ENCODE results near the gene CMTR1. TPM values are rescaled to one million over a fixed set of nuclear protein-coding genes. Genes with fewer than 3 reads are reported as not detected.

Gene CMTR1
- total and polyA plus RNA-seq, 2 donors from 2014 or later = 17.3 to 35.6 TPM

DNA sequence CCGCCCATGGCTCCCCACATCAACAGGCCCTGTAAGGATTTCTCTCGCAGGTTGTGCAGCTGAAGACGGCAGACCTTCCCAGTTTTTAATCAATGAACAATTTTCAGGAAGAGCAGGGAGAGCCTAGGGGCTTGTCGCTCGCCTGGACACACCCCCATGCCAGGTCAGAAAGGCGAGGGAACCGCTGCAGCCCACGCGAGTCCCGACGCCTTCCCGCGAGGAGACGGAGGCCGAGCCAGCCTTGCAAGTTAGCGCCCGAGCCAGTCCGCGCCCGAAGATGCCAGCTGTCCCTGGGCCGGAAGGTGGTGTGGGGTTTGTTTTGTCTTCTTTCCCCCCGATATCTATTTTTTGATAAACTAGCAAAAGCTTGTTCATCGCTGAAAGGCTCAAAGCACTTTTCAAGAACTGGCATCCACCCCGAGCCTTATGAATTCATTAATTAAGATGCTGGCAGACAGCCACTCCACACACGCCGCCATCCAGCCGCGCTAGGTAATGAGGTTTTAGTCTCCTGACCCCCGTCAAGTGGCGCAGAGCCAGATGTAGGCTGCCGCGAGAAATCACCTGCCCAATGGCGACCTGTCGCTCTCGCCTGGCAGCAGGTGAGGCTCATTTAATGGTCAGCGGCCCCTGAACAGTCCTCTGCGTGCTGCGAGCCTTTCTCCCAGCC is 60.1 kb downstream of the CMTR1 start:
- DNase-seq (peak in 2 of 5 donors; percentile 50 to 81), FAIRE-seq (no peak)
- intact Hi-C loops (cut with DNase I) = no loop called here
- H3K4me1 ChIP-seq (ENCODE audit: control insufficient read depth in 2 of 3, insufficient read depth in 2 of 3, low read depth in 1 of 3, low read length in 3 of 3) = peaks cover 0 to 2% (median 0%) of the 10 kb centered on the region in 3 donors
- no peak overlapping the region for H3K27ac ChIP-seq (ENCODE audit: low read depth in 2 of 2, low read length in 2 of 2)
- H3K9me3 ChIP-seq (ENCODE audit: control insufficient read depth in 2 of 3, insufficient read depth in 1 of 3, low read length in 3 of 3) = no peaks in the 10 kb centered on the region
- no peak overlapping the region for H3K4me3 ChIP-seq (ENCODE audit: low read length in 3 of 3)
- no peaks in the 10 kb centered on the region for H3K27me3 ChIP-seq (ENCODE audit: control insufficient read depth, insufficient read depth, low read length)
- TF ChIP-seq, protein P1, sequence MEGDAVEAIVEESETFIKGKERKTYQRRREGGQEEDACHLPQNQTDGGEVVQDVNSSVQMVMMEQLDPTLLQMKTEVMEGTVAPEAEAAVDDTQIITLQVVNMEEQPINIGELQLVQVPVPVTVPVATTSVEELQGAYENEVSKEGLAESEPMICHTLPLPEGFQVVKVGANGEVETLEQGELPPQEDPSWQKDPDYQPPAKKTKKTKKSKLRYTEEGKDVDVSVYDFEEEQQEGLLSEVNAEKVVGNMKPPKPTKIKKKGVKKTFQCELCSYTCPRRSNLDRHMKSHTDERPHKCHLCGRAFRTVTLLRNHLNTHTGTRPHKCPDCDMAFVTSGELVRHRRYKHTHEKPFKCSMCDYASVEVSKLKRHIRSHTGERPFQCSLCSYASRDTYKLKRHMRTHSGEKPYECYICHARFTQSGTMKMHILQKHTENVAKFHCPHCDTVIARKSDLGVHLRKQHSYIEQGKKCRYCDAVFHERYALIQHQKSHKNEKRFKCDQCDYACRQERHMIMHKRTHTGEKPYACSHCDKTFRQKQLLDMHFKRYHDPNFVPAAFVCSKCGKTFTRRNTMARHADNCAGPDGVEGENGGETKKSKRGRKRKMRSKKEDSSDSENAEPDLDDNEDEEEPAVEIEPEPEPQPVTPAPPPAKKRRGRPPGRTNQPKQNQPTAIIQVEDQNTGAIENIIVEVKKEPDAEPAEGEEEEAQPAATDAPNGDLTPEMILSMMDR (IDR thresholded peaks at IDR 0.05; ENCODE audit: borderline replicate concordance, extremely low read depth, insufficient read depth) = no peak
- no peaks in the 10 kb centered on the region for H3K36me3 ChIP-seq (ENCODE audit: control insufficient read depth in 2 of 3, insufficient read depth in 3 of 3, low read length in 3 of 3)
- no peak overlapping the region for H3K9ac ChIP-seq (ENCODE audit: low read length in 3 of 3)

DNA sequence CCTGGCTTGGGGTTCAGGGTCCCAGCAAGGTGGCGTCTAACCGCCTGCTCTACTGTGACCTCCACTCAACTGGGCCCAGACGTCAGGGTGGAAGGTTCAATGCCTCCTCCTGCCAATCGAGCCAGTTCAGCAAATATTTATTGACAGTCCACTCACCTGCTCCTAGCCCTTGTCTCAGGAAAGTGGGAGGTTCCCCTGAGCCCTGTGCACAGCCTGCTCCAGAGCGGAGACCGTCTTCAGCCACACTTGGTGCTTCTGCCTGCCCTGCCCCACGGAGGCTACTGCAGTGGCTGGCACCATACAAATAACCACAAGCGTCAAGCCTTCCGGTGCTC is 60.6 kb downstream of the CMTR1 start:
- TF ChIP-seq, protein P1 (IDR thresholded peaks at IDR 0.05; ENCODE audit: borderline replicate concordance, extremely low read depth, insufficient read depth) = no peak
- Histone ChIP-seq H3K9ac (ENCODE audit: low read length in 3 of 3) (no peak overlapping the region), H3K4me1 (ENCODE audit: control insufficient read depth in 2 of 3, insufficient read depth in 2 of 3, low read depth in 1 of 3, low read length in 3 of 3) (peaks cover 0 to 2% (median 0%) of the 10 kb centered on the region in 3 donors), H3K4me3 (ENCODE audit: low read length in 3 of 3) (no peak overlapping the region), H3K9me3 (ENCODE audit: control insufficient read depth in 2 of 3, insufficient read depth in 1 of 3, low read length in 3 of 3) (no peaks in the 10 kb centered on the region), H3K27me3 (ENCODE audit: control insufficient read depth, insufficient read depth, low read length) (no peaks in the 10 kb centered on the region), H3K36me3 (ENCODE audit: control insufficient read depth in 2 of 3, insufficient read depth in 3 of 3, low read length in 3 of 3) (no peaks in the 10 kb centered on the region), H3K27ac (ENCODE audit: low read depth in 2 of 2, low read length in 2 of 2) (no peak overlapping the region)
- DNase-seq = peak in 1 of 5 donors; percentile 47
- intact Hi-C loops (cut with DNase I) = no loop called here
- FAIRE-seq = no peak

DNA sequence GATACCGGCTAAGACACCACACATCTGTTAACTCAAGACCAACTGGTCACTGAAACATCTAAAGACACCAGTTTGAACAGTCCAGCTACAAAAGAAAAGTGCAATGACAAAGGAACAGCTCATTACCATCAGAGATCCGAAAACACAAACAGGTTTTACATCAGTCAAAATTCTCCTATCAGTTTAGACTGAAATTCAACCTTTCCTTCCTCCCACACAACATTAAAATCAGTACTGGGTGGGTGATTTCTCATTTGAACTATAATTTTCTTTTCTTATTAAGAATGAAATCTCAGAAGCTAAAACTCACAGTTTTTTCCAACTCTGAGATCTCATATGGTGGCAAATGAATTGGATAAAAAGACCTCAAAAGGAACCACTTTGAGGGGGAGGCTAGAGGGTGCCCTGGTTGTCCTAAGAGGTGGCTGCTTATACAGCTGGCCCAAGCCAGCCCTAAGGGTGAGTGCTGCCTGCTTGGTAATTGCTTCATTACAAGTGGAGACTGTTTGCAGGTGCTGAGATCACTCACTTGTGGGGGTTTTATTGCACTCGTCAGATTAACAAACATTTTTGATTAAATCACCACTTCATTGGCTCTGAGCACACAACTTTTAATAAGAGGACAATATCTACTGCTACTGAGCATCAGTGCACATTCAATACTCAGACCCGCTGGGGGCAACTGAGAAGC is 62.4 kb downstream of the CMTR1 start:
- Histone ChIP-seq H3K27me3 (ENCODE audit: control insufficient read depth, insufficient read depth, low read length) (no peaks in the 10 kb centered on the region), H3K9me3 (ENCODE audit: control insufficient read depth in 2 of 3, insufficient read depth in 1 of 3, low read length in 3 of 3) (no peaks in the 10 kb centered on the region), H3K27ac (ENCODE audit: low read depth in 2 of 2, low read length in 2 of 2) (no peak overlapping the region), H3K4me1 (ENCODE audit: control insufficient read depth in 2 of 3, insufficient read depth in 2 of 3, low read depth in 1 of 3, low read length in 3 of 3) (peaks cover 0 to 2% (median 0%) of the 10 kb centered on the region in 3 donors), H3K4me3 (ENCODE audit: low read length in 3 of 3) (no peak overlapping the region), H3K36me3 (ENCODE audit: control insufficient read depth in 2 of 3, insufficient read depth in 3 of 3, low read length in 3 of 3) (no peaks in the 10 kb centered on the region), H3K9ac (ENCODE audit: low read length in 3 of 3) (no peak overlapping the region)
- DNase-seq = peak in 1 of 5 donors; percentile 18
- TF ChIP-seq, protein P1 (IDR thresholded peaks at IDR 0.05; ENCODE audit: borderline replicate concordance, extremely low read depth, insufficient read depth) = no peak
- intact Hi-C loops (cut with DNase I) = no loop called here
- FAIRE-seq = no peak
